ENCODE results near the gene SNX22. TPM values are rescaled to one million over a fixed set of nuclear protein-coding genes. Genes with fewer than 3 reads are reported as not detected.

SNX22 gene
- total and polyA plus RNA-seq, 9 of the 15 experiments (the other 6 are each of a cell fraction or from before 2014, with no cell fraction given), result 0.91 to 3.0 (median 2.0) TPM

DNA sequence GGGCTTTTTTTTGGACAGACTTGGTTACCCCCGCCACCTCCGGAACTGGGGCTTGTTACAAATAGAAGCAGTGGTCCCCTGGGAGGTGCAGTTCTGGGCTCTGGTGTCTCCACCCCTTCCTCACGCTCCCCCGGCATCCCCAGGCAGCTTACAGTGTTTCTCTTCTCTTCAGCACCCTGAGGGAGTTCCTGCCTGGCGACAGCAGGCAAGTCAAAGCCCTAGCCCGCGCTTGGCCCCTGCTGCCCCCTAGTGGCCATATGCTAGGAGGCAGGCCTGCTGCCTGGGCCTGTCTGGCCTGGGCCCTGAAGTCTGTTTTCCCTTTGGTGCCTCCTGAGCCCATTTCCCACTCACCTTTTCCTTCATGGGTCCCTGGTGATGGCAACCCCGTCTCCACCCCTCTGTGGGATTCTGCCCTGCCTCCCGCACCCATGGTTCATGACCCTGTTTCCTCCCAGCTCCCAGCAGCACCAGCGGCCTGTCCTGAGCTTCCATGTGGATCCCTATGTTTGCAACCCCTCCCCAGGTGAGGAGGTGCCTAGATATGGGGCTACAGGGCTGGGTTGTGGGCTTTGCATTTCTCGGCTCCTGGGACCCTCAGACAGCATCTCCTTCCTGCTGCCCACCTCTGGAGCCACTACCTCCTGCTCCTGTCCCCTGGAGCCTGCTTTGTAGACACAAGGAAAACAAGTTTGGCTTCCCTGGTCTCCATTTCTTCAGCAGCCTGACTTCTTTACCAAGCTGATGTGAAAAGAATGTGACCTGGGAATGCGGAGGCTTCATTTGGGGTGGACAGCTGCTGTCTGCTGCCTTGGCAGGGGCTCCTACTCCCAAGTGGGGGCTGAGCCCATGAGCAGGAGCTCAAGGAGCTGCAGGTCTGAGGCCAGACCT is 2.2 kb downstream of the SNX22 start (continued):
- TF ChIP-seq ZNF407 (IDR thresholded peaks at IDR 0.05; ENCODE audit: low read depth), result no peak
- TF ChIP-seq, protein P1, sequence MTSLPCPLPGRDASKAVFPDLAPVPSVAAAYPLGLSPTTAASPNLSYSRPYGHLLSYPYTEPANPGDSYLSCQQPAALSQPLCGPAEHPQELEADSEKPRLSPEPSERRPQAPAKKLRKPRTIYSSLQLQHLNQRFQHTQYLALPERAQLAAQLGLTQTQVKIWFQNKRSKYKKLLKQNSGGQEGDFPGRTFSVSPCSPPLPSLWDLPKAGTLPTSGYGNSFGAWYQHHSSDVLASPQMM (CRISPR knock-in tag; IDR thresholded peaks at IDR 0.05), result no peak
- no peak for TF ChIP-seq NFE2L1 (tag; IDR thresholded peaks at IDR 0.05; ENCODE audit: borderline replicate concordance, low read depth)
- no peak for TF ChIP-seq PTTG1 (tag; IDR thresholded peaks at IDR 0.05; ENCODE audit: low read depth)
- no peak for TF ChIP-seq ZNF12 (CRISPR knock-in tag; IDR thresholded peaks at IDR 0.05)
- no peak for TF ChIP-seq MED1 (CRISPR knock-in tag; IDR thresholded peaks at IDR 0.05; ENCODE audit: borderline replicate concordance)
- no peak for TF ChIP-seq KAT7 (CRISPR knock-in tag; IDR thresholded peaks at IDR 0.05; ENCODE audit: borderline replicate concordance)
- TF ChIP-seq NCOA6 (IDR thresholded peaks at IDR 0.05), result no peak
- TF ChIP-seq ZSCAN29 (IDR thresholded peaks at IDR 0.05), result no peak
- TF ChIP-seq ZNF217 (CRISPR knock-in tag; IDR thresholded peaks at IDR 0.05), result no peak
- no peak for TF ChIP-seq SP2 (IDR thresholded peaks at IDR 0.05; ENCODE audit: extremely low read depth, low read depth, low read length, poor library complexity, severe bottlenecking)
- TF ChIP-seq SAP30 (IDR thresholded peaks at IDR 0.05; ENCODE audit: borderline replicate concordance, insufficient read depth, low read depth, low read length, poor library complexity, severe bottlenecking), result no peak
- no peak for TF ChIP-seq NFE2 (IDR thresholded peaks at IDR 0.05; ENCODE audit: low read depth)
- TF ChIP-seq DMBX1 (CRISPR knock-in tag; IDR thresholded peaks at IDR 0.05; ENCODE audit: borderline replicate concordance), result no peak
- TF ChIP-seq, protein P2, sequence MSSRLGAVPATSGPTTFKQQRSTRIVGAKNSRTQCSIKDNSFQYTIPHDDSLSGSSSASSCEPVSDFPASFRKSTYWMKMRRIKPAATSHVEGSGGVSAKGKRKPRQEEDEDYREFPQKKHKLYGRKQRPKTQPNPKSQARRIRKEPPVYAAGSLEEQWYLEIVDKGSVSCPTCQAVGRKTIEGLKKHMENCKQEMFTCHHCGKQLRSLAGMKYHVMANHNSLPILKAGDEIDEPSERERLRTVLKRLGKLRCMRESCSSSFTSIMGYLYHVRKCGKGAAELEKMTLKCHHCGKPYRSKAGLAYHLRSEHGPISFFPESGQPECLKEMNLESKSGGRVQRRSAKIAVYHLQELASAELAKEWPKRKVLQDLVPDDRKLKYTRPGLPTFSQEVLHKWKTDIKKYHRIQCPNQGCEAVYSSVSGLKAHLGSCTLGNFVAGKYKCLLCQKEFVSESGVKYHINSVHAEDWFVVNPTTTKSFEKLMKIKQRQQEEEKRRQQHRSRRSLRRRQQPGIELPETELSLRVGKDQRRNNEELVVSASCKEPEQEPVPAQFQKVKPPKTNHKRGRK (tag; IDR thresholded peaks at IDR 0.05), result no peak
- no peak for TF ChIP-seq ZNF3 (CRISPR knock-in tag; IDR thresholded peaks at IDR 0.05)
- peak; percentile 90 for TF ChIP-seq RBM22 (IDR thresholded peaks at IDR 0.05; ENCODE audit: low read depth, low read length, poor library complexity, severe bottlenecking)

Data from K562 (cell line).